ENCODE data around the gene NPLOC4. TPM values are rescaled to one million over a fixed set of nuclear protein-coding genes. Genes with fewer than 3 reads are reported as not detected.

NPLOC4 gene
- total and polyA plus RNA-seq, 2 of the 13 experiments (the other 11 are each of a cell fraction or from before 2014, with no cell fraction given): 57.0 to 97.0 TPM

GRCh38 chr17:81583589-81584342, 53.1 kb downstream of the NPLOC4 start (continued):
- TF ChIP-seq NFAT5 (CRISPR knock-in tag; IDR thresholded peaks at IDR 0.05) (no peak), FOXK1 (CRISPR knock-in tag; IDR thresholded peaks at IDR 0.05; ENCODE audit: borderline replicate concordance, low read depth) (peak; percentile 58; the same call in 1 of the 2 replicates), SMAD9 (CRISPR knock-in tag; IDR thresholded peaks at IDR 0.05) (no peak), TARDBP (CRISPR knock-in tag; IDR thresholded peaks at IDR 0.05) (no peak), ZNF770 (CRISPR knock-in tag; IDR thresholded peaks at IDR 0.05) (no peak), ZBTB38 (CRISPR knock-in tag; IDR thresholded peaks at IDR 0.05) (no peak), SAP130 (CRISPR knock-in tag; IDR thresholded peaks at IDR 0.05; ENCODE audit: low read depth) (peak; percentile 63; the same call in 1 of the 2 replicates), SIX1 (CRISPR knock-in tag; IDR thresholded peaks at IDR 0.05; ENCODE audit: borderline replicate concordance) (peak; percentile 93), CREBL2 (CRISPR knock-in tag; IDR thresholded peaks at IDR 0.05; ENCODE audit: borderline replicate concordance) (no peak), SP140L (CRISPR knock-in tag; IDR thresholded peaks at IDR 0.05; ENCODE audit: borderline replicate concordance) (no peak), ZBTB14 (CRISPR knock-in tag; IDR thresholded peaks at IDR 0.05) (no peak), TBL1XR1 (IDR thresholded peaks at IDR 0.05; ENCODE audit: borderline replicate concordance, low read length, partially characterized antibody) (no peak), ELF1 (CRISPR knock-in tag; IDR thresholded peaks at IDR 0.05) (no peak), TBX3 (IDR thresholded peaks at IDR 0.05; ENCODE audit: borderline replicate concordance) (peak; percentile 89; the same call in 1 of the 2 replicates), MTERF4 (CRISPR knock-in tag; IDR thresholded peaks at IDR 0.05) (no peak), ESRRA (CRISPR knock-in tag; IDR thresholded peaks at IDR 0.05; ENCODE audit: low read depth) (no peak), TERF1 (CRISPR knock-in tag; IDR thresholded peaks at IDR 0.05) (no peak), YEATS4 (CRISPR knock-in tag; IDR thresholded peaks at IDR 0.05; ENCODE audit: borderline replicate concordance) (no peak)

Measured in HepG2 (cell line).